Esophagus squamous epithelium (tissue), 4 donors: ENCODE measurements around the gene LUZP1.

Experiments used
- POLR2A ChIP-seq, 4 donors: fragments of 450-650 bp; IDR thresholded peaks; one replicate each; pipeline ENCODE4 v1.6.1; 2017; ENCODE audit warnings: antibody characterized with exemption in 4 of 4, mild to moderate bottlenecking in 4 of 4, moderate library complexity in 3 of 4
- TF ChIP-seq, protein P1 (sequence below), 6 experiments: fragments of 450-650 bp in 4 of 6; fragments of 200-600 bp in 2 of 6; sonication (generic) in 2 of 6; IDR thresholded peaks; one replicate each; pipeline ENCODE4 v1.5.1; 2016 to 2019; ENCODE audit warnings: antibody characterized with exemption in 6 of 6, mild to moderate bottlenecking in 4 of 6, moderate library complexity in 4 of 6

DNA sequence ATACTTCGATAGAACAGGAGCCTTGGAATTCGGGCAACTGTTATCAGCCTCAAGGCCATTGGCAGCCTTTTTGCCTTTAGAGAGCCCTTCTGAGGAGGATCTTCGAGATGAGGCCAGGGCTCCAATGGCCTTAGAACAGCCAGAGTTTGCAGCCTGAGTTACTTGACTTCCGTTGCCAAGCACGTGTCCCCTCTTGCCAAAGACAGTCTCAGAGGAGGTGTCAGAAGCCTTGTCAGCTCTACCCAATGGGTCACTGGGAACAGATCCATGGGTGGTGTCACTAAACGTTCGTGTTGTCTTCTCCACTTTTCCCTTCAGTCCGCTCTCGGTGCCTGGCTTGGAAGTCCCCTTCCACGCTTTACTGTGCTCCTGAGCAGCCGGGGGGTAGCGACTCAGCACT is 76.2 kb downstream of the LUZP1 start:
- no peak for TF ChIP-seq POLR2A (IDR thresholded peaks at IDR 0.05)
- TF ChIP-seq, protein P1, sequence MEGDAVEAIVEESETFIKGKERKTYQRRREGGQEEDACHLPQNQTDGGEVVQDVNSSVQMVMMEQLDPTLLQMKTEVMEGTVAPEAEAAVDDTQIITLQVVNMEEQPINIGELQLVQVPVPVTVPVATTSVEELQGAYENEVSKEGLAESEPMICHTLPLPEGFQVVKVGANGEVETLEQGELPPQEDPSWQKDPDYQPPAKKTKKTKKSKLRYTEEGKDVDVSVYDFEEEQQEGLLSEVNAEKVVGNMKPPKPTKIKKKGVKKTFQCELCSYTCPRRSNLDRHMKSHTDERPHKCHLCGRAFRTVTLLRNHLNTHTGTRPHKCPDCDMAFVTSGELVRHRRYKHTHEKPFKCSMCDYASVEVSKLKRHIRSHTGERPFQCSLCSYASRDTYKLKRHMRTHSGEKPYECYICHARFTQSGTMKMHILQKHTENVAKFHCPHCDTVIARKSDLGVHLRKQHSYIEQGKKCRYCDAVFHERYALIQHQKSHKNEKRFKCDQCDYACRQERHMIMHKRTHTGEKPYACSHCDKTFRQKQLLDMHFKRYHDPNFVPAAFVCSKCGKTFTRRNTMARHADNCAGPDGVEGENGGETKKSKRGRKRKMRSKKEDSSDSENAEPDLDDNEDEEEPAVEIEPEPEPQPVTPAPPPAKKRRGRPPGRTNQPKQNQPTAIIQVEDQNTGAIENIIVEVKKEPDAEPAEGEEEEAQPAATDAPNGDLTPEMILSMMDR (IDR thresholded peaks at IDR 0.05) = no peak
